HG02938 (cell line): ENCODE results near the gene PSMB2.

Experiments used
- ATAC-seq: cut with Tn5 transposase; IDR thresholded peaks from one replicate; pipeline ENCODE4 v1.9.1; 2021; ENCODE audit warnings: mild to moderate bottlenecking, moderate library complexity; ENCODE audit not compliant: unreplicated experiment

Gene PSMB2

DNA sequence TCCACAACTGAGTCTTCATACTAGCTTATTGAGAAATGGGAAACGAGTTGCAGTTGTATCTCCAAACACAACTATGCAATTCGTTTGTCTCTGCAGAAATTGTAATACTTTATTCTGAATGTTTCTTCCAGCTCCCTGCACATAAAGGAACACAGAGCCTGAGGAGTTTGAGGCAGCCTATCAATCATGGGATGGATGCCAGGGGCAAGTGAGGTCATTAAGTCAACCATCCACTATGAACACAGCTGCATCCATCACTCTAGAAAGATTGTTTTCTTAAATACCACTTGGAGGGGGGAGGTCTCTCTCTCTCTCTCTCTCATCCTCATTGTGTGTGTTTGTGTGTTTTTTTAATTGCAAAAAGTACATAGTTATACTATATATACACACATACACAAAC lies 2.9 kb upstream of the PSMB2 start:
- no peak for ATAC-seq

DNA sequence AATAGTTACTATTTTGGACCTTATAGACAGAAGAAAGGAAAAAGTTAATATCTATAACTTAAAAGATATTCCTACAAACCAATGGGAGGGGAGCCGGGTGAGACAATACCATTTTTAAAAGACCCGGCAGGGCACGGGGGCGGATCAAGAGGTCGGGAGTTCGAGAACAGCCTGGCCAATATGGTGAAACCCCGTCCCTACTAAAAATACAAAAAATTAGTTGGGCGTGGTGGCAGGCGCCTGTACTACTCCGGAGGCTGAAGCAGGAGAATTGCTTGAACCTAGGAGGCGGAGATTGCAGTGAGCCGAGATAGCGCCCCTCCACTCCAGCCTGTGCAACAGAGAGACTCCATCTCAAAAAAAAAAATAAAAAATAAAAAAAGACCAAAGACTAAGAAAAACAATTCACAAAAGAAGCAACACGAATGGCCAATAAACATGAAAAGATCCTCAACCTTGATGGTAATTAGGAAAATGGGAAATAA lies 1.2 kb upstream of the PSMB2 start:
- no peak for ATAC-seq

DNA sequence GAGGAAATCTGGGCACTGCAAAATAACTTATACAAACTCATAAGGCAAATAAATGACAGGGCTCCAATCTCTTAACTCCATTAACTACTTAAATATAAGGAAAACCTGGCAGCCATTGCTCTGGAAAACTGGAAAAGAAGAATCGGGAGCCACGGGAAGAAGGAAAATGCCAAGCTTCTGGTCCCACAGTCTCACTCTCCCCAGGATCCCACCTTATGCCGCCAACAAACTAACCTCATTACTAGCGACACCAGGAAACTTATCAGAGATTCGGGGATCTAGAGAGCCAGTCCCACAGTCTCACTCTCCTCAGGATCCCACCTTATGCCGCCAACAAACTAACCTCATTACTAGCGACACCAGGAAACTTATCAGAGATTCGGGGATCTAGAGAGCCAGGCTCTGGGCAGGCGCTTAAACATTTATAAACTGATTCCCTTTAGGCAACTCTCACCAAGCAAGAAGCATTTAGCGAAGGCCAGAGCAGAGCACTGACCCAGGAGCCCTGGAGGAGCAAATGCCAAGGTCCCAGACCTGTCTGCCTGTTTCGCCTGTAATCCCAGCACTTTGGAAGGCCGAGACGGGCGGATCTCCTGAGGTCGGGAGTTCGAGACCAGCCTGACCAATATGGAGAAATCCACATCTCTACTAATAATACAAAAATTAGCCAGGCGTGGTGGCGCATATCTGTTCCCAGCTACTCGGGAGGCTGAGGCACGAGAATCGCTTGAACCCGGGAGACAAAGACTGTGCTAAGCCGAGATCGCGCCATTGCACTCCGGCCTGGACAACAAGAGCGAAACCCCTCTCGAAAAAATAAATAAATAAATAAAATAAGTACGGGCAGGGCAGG lies 720 bp downstream of the PSMB2 start:
- ATAC-seq, result no peak

DNA sequence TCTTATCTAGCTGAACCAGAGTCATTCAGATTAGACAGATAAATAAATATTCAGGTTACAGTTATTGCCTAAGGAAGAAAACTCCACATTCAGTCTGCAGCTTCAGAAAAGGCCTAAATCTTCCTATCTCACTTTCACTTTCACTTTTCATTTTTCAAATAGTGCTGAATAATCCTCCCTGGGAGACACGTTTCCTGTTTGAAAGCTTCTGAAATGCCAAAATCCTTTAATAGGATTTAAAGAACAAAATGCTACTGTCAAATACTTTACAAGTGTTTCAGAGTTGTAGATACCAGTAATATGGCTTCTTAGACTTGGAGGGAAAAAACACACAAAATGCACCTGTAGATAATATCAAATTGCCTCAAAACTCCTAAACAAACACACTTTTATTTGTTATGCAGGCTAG lies 3.9 kb downstream of the PSMB2 start:
- ATAC-seq, result no peak

DNA sequence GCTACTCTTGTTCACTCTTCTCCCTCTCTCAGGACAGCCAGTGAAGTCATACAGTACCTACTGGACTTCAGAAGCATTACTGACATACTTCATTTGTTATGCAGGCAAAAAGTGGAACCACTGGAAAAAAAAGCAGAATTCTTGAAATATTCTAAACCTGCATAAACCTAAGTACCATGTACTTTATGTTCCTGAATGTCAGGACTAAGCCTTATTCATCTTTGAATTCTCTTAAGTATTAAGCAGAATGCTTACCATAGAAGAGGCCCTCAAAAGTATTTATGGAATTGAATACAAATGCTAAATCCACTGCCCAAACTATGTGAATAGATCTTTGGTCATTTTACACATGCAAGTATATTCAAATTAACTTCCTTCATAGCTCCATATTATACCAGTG lies 7.8 kb downstream of the PSMB2 start:
- ATAC-seq, result no peak

- no peak for ATAC-seq
Measured at GRCh38 chr1:35631396-35631795, 9.9 kb downstream of the PSMB2 start.

DNA sequence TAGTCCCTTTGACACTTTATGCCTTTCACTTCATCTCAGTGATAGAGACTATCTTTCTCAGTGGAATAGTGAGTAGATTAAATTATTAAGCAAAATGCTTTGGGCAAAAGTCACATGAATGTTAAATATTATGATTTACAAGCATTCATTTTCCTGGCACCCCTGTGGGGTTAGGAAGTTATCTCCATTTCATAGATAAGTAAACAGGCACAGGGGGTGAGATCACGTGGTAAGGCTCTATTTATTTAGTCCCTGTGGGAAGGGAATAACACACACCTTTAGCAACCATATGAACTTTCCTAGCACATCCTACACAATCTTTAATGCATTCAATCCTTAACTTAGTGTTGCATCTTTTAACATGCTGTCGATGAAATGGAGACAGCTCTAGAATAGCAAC lies 12.3 kb downstream of the PSMB2 start:
- no peak for ATAC-seq

- ATAC-seq, result no peak
Measured at GRCh38 chr1:35623832-35624231, 17.5 kb downstream of the PSMB2 start.

GRCh38 chr1:35622510-35623178 lies 18.7 kb downstream of the PSMB2 start:
- ATAC-seq, result no peak

- ATAC-seq, result no peak
Measured at GRCh38 chr1:35619237-35620121, 21.8 kb downstream of the PSMB2 start.

- no peak for ATAC-seq
Measured at GRCh38 chr1:35615440-35615839, 25.9 kb downstream of the PSMB2 start.

GRCh38 chr1:35611655-35612054 lies 29.7 kb downstream of the PSMB2 start:
- ATAC-seq, result no peak

GRCh38 chr1:35605867-35606182 lies 35.5 kb downstream of the PSMB2 start:
- ATAC-seq, result no peak

- no peak for ATAC-seq
Measured at GRCh38 chr1:35605071-35605866, 36.1 kb downstream of the PSMB2 start.

GRCh38 chr1:35603941-35604340 lies 37.4 kb downstream of the PSMB2 start:
- no peak for ATAC-seq

- no peak for ATAC-seq
Measured at GRCh38 chr1:35603468-35603867, 37.9 kb downstream of the PSMB2 start.

- no peak for ATAC-seq
Measured at GRCh38 chr1:35600593-35600992, 40.7 kb downstream of the PSMB2 start.

- ATAC-seq, result no peak
Measured at GRCh38 chr1:35599411-35599810, 41.9 kb downstream of the PSMB2 start.

DNA sequence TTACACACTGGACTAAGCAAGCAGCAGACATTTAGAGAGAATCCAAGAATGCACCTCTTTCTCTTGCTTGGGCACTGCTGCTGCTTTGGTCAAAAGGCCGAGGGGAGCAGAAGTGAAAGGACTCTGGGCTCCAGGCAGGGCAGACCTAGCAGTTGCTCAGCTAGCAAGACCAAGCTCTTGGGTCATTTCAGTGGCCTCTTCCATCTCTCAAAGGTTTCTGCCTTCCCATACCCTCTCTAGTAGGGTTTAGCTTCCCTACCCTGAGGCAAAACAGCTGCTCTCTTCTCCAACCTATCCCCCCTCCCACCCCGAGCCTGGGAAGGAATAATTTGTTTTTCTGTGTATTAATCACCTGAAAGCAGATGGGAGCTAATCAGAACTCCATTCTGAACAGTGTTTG lies 42.4 kb downstream of the PSMB2 start:
- ATAC-seq, result no peak

GRCh38 chr1:35597870-35598269 lies 43.5 kb downstream of the PSMB2 start:
- ATAC-seq, result no peak

DNA sequence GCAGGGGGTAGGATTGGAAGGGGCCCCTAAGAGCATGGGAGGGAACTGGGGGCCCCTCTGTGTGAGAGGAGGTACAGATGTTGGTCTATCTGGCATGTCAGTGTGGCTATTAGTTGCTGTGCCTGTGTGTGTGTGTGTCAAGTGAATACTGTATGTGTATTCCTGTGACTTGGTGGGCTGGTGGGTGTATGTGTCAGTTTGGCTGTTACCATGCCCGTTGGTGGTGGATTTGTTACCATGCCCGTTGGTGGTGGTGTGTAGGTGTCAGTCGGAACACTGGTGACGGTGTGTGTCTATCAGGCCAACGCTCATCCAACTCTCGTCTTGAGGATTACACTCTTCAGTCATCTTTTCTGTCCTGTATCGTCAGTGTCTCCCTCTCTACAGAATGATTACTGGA lies 45.6 kb downstream of the PSMB2 start:
- ATAC-seq, result no peak
